Hepatocyte (in vitro differentiated cells): Measurements from ENCODE around the gene SLC25A48.

Experiments
- CTCF ChIP-seq: fragments of 200-600 bp; sonication (generic); IDR thresholded peaks from 2 replicates; pipeline ENCODE4 v1.5.1; 2016; ENCODE audit warnings: antibody characterized with exemption, mild to moderate bottlenecking; ENCODE audit not compliant: poor library complexity
- EZH2 ChIP-seq: fragments of 200-600 bp; sonication (generic); IDR thresholded peaks from 2 replicates; pipeline ENCODE4 v1.6.1; 2016; ENCODE audit warnings: antibody characterized with exemption, mild to moderate bottlenecking, borderline replicate concordance

- no peak for TF ChIP-seq CTCF
- no peak for TF ChIP-seq EZH2
Observed at GRCh38 chr5:135829179-135829578, 5.3 kb upstream of the SLC25A48 start.
